22Rv1 (cell line): ENCODE measurements around the gene BCKDHB.
"Not testable (repeated sequence)": the region's sequence is repeated elsewhere in the genome, so short reads cannot be mapped to it uniquely, and the experiment has no call there.

Experiments
- H3K27ac ChIP-seq: fragments of 450-650 bp; 2 replicates; pipeline ENCODE4 v1.5.1; 2017
- ZFX ChIP-seq: fragments of 450-650 bp; IDR thresholded peaks from 2 replicates; pipeline ENCODE4 v1.6.1; 2017; ENCODE audit warnings: antibody characterized with exemption, borderline replicate concordance
- TF ChIP-seq, protein P1 (sequence below): fragments of 450-650 bp; IDR thresholded peaks from 2 replicates; pipeline ENCODE4 v1.5.1; 2017; ENCODE audit warnings: mild to moderate bottlenecking

BCKDHB gene

GRCh38 chr6:80098392-80098791 lies 8.1 kb upstream of the BCKDHB start:
- TF ChIP-seq ZFX = no peak
- TF ChIP-seq, protein P1, sequence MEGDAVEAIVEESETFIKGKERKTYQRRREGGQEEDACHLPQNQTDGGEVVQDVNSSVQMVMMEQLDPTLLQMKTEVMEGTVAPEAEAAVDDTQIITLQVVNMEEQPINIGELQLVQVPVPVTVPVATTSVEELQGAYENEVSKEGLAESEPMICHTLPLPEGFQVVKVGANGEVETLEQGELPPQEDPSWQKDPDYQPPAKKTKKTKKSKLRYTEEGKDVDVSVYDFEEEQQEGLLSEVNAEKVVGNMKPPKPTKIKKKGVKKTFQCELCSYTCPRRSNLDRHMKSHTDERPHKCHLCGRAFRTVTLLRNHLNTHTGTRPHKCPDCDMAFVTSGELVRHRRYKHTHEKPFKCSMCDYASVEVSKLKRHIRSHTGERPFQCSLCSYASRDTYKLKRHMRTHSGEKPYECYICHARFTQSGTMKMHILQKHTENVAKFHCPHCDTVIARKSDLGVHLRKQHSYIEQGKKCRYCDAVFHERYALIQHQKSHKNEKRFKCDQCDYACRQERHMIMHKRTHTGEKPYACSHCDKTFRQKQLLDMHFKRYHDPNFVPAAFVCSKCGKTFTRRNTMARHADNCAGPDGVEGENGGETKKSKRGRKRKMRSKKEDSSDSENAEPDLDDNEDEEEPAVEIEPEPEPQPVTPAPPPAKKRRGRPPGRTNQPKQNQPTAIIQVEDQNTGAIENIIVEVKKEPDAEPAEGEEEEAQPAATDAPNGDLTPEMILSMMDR = no peak
- no peak overlapping the region for H3K27ac ChIP-seq

- H3K27ac ChIP-seq = no peak overlapping the region
These were observed 2.0 kb upstream of the BCKDHB start for GRCh38 chr6:80104520-80104919.

GRCh38 chr6:80105972-80106417 lies 476 bp upstream of the BCKDHB start:
- H3K27ac ChIP-seq = peak overlapping the region; percentile 76
- no peak for TF ChIP-seq ZFX
- TF ChIP-seq, protein P1 = no peak

More at GRCh38 chr6:80104520-80104919, 2.0 kb upstream of the BCKDHB start:
- TF ChIP-seq, protein P1 = no peak
- no peak for TF ChIP-seq ZFX

- not testable (repeated sequence) for H3K27ac ChIP-seq
These were observed 16.1 kb downstream of the BCKDHB start for GRCh38 chr6:80122576-80122975.

DNA sequence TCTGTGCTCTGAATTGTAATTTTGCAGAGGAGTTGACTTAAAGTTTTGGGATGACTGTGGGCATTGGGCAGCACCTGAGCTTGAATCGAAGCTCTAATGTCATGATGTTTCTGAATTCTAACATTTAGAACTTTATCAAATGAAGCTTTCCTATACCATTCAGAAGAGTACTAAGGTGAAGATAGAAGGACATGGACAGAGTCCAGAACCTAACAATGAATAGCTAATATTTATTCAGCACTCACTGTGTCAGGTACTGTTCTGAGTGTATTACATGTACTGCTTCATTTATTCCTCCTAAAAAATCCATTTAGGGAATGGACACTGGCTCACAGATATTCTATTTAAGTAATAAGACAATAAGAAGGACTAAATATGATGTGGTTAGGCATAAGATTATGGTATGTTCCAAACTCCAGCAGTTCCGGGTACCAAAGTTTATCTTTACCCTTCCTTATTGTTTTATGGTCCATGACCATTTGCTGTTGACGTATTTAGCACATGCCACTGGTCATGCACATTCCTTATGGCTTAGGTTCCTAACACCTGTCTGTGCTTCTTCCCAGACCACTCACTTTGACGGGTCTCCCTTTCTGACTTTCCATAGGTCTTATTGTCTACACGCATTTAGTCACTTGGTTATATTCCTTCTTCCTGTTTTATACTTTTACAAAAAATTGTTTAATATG lies 20.3 kb downstream of the BCKDHB start:
- no peak for TF ChIP-seq ZFX
- H3K27ac ChIP-seq = no peak overlapping the region

GRCh38 chr6:80129485-80129884 lies 23.0 kb downstream of the BCKDHB start:
- TF ChIP-seq ZFX = no peak
- TF ChIP-seq, protein P1 = no peak
- H3K27ac ChIP-seq = no peak overlapping the region

DNA sequence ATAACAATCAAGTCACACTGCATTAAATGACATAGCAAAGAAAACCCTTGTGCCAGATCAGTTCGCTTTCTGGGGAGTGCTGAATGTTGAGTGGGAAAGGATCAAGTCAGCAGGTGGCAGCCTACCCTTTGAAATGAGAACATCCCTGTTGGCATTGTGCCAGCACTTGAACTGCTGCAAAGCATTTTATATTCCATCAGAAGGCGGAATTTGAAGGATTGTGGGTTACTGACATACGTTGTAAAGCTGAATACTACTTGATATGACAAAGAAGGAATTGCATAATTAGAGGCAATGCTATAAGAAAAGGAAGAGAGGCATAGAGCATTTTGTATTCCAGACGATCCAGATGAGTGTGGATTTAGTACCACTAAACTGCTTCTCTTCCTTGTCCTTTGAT lies 26.5 kb downstream of the BCKDHB start:
- no peak overlapping the region for H3K27ac ChIP-seq
- TF ChIP-seq ZFX = no peak
- TF ChIP-seq, protein P1 = peak; percentile 70

DNA sequence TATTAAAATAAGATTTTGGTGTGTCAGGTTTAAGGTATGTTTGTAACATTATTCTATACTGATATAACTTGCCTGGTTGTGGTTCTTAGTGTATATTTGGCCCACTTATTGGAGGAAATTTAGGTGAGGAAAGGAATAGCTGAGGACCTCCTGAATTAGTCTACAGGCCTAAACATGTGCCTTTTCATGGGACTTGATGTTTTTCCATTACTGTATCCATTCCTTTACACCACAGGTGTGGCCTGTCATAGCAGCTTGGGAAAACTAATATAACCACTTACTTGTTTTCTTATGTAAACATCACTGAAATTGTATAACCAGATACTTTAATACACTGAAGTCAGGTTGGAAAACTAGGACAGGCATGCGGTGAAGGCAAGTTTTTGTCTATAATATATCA lies 27.6 kb downstream of the BCKDHB start:
- TF ChIP-seq, protein P1 = no peak
- no peak for TF ChIP-seq ZFX
- H3K27ac ChIP-seq = no peak overlapping the region
